HS-5 (cell line): Measurements from ENCODE around the gene ORAI1.
"Not testable (repeated sequence)": the region's sequence is repeated elsewhere in the genome, so short reads cannot be mapped to it uniquely, and the experiment has no call there.

Experiments used
- DNase-seq: peaks from one replicate; pipeline ENCODE4 v3.0.0-alpha.2; 2012; ENCODE audit warnings: low read depth

ORAI1 gene

GRCh38 chr12:121649322-121649721 is 23.0 kb downstream of the ORAI1 start:
- no peak for DNase-seq

GRCh38 chr12:121649819-121650353 is 23.6 kb downstream of the ORAI1 start:
- DNase-seq, result no peak

- DNase-seq, result no peak
Measured at GRCh38 chr12:121651320-121651719, 25.0 kb downstream of the ORAI1 start.

- DNase-seq, result no peak
Measured at GRCh38 chr12:121652767-121653497, 26.6 kb downstream of the ORAI1 start.

- DNase-seq, result no peak
Measured at GRCh38 chr12:121653999-121654398, 27.7 kb downstream of the ORAI1 start.

- no peak for DNase-seq
Measured at GRCh38 chr12:121656122-121656521, 29.8 kb downstream of the ORAI1 start.

GRCh38 chr12:121657305-121658008 is 31.1 kb downstream of the ORAI1 start:
- DNase-seq, result no peak

- DNase-seq, result not testable (repeated sequence)
Measured at GRCh38 chr12:121661353-121662105, 35.2 kb downstream of the ORAI1 start.

GRCh38 chr12:121663610-121663929 is 37.2 kb downstream of the ORAI1 start:
- no peak for DNase-seq

GRCh38 chr12:121666829-121667228 is 40.5 kb downstream of the ORAI1 start:
- not testable (repeated sequence) for DNase-seq

GRCh38 chr12:121668750-121669520 is 42.6 kb downstream of the ORAI1 start:
- no peak for DNase-seq

GRCh38 chr12:121669521-121669900 is 43.2 kb downstream of the ORAI1 start, which contains the start of gene MORN3:
Gene MORN3 (minus strand): TSS chr12:121669654. CDS start chr12:121669483, 171 bp downstream.
- DNase-seq, result no peak

GRCh38 chr12:121673013-121673511 is 46.7 kb downstream of the ORAI1 start:
- no peak for DNase-seq

GRCh38 chr12:121676190-121676589 is 49.9 kb downstream of the ORAI1 start:
- no peak for DNase-seq

GRCh38 chr12:121678305-121678704 is 52.0 kb downstream of the ORAI1 start:
- DNase-seq, result no peak

GRCh38 chr12:121678716-121679300 is 52.5 kb downstream of the ORAI1 start:
- DNase-seq, result no peak

GRCh38 chr12:121679661-121680197 is 53.4 kb downstream of the ORAI1 start:
- DNase-seq, result not testable (repeated sequence)

GRCh38 chr12:121688966-121689365 is 62.6 kb downstream of the ORAI1 start:
- no peak for DNase-seq

- no peak for DNase-seq
Measured at GRCh38 chr12:121689430-121689829, 63.1 kb downstream of the ORAI1 start.
